HepG2 (cell line): ENCODE results near the gene AMZ1. TPM values are rescaled to one million over a fixed set of nuclear protein-coding genes. Genes with fewer than 3 reads are reported as not detected.
A peak's percentile ranks its signal among the peaks of the same experiment; 100 is the strongest.

Source experiments
- DNMT1 ChIP-seq: sonication (generic); formaldehyde crosslinking; IDR thresholded peaks from 2 replicates; pipeline ENCODE4 v1.5.1; 2020; ENCODE audit warnings: mild to moderate bottlenecking, missing genetic modification reagents
- FOXP1 ChIP-seq, 2 experiments: fragments of 450-650 bp in 1 of 2; IDR thresholded peaks; 2 replicates each; pipeline ENCODE4 v1.6.1; 2017 to 2018; ENCODE audit warnings: antibody characterized with exemption in 1 of 2
- MAF1 ChIP-seq: sonication (generic); formaldehyde crosslinking; IDR thresholded peaks from 2 replicates; pipeline ENCODE4 v1.5.0; 2020; ENCODE audit warnings: missing genetic modification reagents, borderline replicate concordance
- MYNN ChIP-seq: sonication (generic); formaldehyde crosslinking; IDR thresholded peaks from 2 replicates; pipeline ENCODE4 v1.4.0; 2020; ENCODE audit warnings: mild to moderate bottlenecking, low read depth, missing genetic modification reagents
- PPARG ChIP-seq: conservative IDR thresholded peaks from 2 replicates; pipeline ENCODE4 v1.6.1; 2016; ENCODE audit warnings: missing biosample characterization, missing genetic modification reagents
- SMAD1 ChIP-seq: sonication (generic); formaldehyde crosslinking; IDR thresholded peaks from 2 replicates; pipeline ENCODE4 v1.4.0; 2020; ENCODE audit warnings: missing genetic modification reagents, low read depth, mild to moderate bottlenecking, borderline replicate concordance
- TBX2 ChIP-seq: sonication (generic); formaldehyde crosslinking; IDR thresholded peaks from 2 replicates; pipeline ENCODE4 v1.5.0; 2020; ENCODE audit warnings: missing genetic modification reagents, mild to moderate bottlenecking, borderline replicate concordance
- TMF1 ChIP-seq: sonication (generic); formaldehyde crosslinking; IDR thresholded peaks from 2 replicates; pipeline ENCODE4 v1.8.1; 2022; ENCODE audit warnings: low read depth, missing genetic modification reagents
- U2AF1 ChIP-seq: fragments of 200-400 bp; formaldehyde crosslinking; optimal IDR thresholded peaks from 2 replicates; pipeline ENCODE3; 2017; ENCODE audit warnings: mild to moderate bottlenecking, low read depth, low read length
- ZBTB38 ChIP-seq: sonication (generic); formaldehyde crosslinking; IDR thresholded peaks from 2 replicates; pipeline ENCODE4 v1.5.1; 2020; ENCODE audit warnings: mild to moderate bottlenecking, missing genetic modification reagents
- ZNF30 ChIP-seq: sonication (generic); formaldehyde crosslinking; IDR thresholded peaks from 2 replicates; pipeline ENCODE4 v1.5.0; 2020; ENCODE audit warnings: mild to moderate bottlenecking, missing genetic modification reagents
- ZNF724P ChIP-seq: sonication (generic); formaldehyde crosslinking; IDR thresholded peaks from 2 replicates; pipeline ENCODE4 v1.8.0; 2022; ENCODE audit warnings: missing genetic modification reagents, borderline replicate concordance
- ZSCAN21 ChIP-seq: sonication (generic); formaldehyde crosslinking; IDR thresholded peaks from 2 replicates; pipeline ENCODE4 v1.8.0; 2022; ENCODE audit warnings: mild to moderate bottlenecking, missing genetic modification reagents, moderate library complexity, borderline replicate concordance
- polyA plus RNA-seq, 8 experiments: library from polyadenylated mRNA; depleted of rRNA in 3 of 8; stranded (reverse) in 7 of 8; unstranded in 1 of 8; fragments of >200 nt; fragmentation: Illumina TruSeq in 4 of 8; extraction: Trizol in 4 of 8; gene quantifications; 2 replicates each; pipeline versions ENCODE4 v1.2.1 to v1.2.3, GENCODE V29; 2011 to 2016; ENCODE audit warnings: low read depth in 4 of 8, missing spikeins in 1 of 8, mixed read lengths in 1 of 8; ENCODE audit not compliant: insufficient read depth in 1 of 8
- total RNA-seq, 5 experiments: library from RNA; depleted of rRNA; stranded (reverse); fragments of >200 nt; fragmentation: Illumina TruSeq; extraction: Trizol; gene quantifications; 2 replicates each; pipeline ENCODE4 v1.2.3, GENCODE V29; 2016; ENCODE audit warnings: low read depth in 1 of 5
- TF ChIP-seq, protein P1 (sequence below): IDR thresholded peaks from 2 replicates; pipeline ENCODE4 v1.6.1; 2016
- TF ChIP-seq, protein P2 (sequence below): sonication (generic); formaldehyde crosslinking; IDR thresholded peaks from 2 replicates; pipeline ENCODE4 v1.5.0; 2020; ENCODE audit warnings: mild to moderate bottlenecking, missing genetic modification reagents
- TF ChIP-seq, protein P3 (sequence below): sonication (generic); formaldehyde crosslinking; IDR thresholded peaks from 2 replicates; pipeline ENCODE4 v1.8.1; 2022; ENCODE audit warnings: low read depth, mild to moderate bottlenecking, missing genetic modification reagents
- TF ChIP-seq, protein P4 (sequence below), 2 experiments: fragments of 450-650 bp in 1 of 2; sonication (generic) in 1 of 2; formaldehyde crosslinking; IDR thresholded peaks; 2 replicates each; pipeline versions ENCODE4 v1.5.0 to v1.8.0; 2020 to 2022; ENCODE audit warnings: mild to moderate bottlenecking in 1 of 2, missing genetic modification reagents in 1 of 2
- TF ChIP-seq, protein P5 (sequence below): sonication (generic); formaldehyde crosslinking; IDR thresholded peaks from 2 replicates; pipeline ENCODE4 v1.9.0; 2022; ENCODE audit warnings: missing genetic modification reagents, mild to moderate bottlenecking, borderline replicate concordance

The AMZ1 gene
- total and polyA plus RNA-seq, 2 of the 13 experiments (the other 11 are each of a cell fraction or from before 2014, with no cell fraction given) = 0.03 TPM; not detected in 1

DNA sequence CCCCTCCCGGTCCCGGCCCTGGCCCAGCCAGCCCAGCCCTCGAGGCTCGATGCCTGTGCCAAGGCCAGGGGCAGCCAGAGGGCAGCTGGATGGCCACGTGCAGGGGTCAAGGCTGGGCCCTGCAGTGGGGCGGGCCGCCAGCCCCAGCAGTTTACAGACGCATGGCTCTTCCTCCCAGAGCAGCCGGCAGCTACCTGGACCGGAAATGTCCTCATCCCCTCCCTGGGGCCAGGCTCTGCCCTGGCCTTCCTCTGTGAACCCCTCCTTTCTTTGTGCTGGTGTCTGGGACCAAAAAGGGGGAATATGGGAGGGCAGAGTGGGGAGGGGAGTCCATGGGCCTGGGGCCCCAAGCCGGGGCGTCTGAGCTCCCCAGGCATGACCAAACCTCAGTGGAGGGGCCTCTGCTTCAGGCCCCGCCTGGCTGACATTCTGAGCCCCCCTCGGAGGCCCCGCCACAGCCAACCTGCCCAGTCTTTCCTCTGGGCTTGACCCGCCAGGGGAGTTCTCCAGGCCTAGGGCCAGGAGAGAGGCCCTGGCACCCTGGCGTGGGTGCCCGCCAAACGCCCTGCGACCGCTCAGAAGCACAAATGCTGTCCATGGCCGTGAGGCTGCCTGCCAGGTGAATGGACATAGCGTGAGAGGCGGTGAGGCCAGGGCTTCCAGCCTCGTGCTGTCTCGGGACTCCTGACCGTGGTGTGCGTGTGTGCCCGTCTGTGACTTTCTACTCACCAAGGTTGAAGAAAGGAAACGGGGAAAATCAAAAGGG is 24.7 kb upstream of the AMZ1 start (continued):
- TF ChIP-seq ZSCAN21 (CRISPR knock-in tag) (peak; percentile 96), ZNF30 (no peak), ZNF724P (CRISPR knock-in tag) (peak; percentile 75; the same call in 1 of the 2 replicates), SMAD1 (CRISPR knock-in tag) (peak; percentile 52; the same call in 1 of the 2 replicates), U2AF1 (no peak), DNMT1 (CRISPR knock-in tag) (0 out of 2 replicates have a peak, but pooled peaks have one; percentile 40), MAF1 (CRISPR knock-in tag) (0 out of 2 replicates have a peak, but pooled peaks have one; percentile 70), PPARG (peak; percentile 81), MYNN (CRISPR knock-in tag) (0 out of 2 replicates have a peak, but pooled peaks have one; percentile 77), TBX2 (CRISPR knock-in tag) (peak; percentile 95), TMF1 (CRISPR knock-in tag) (peak; percentile 81; the same call in 1 of the 2 replicates), FOXP1 (IDR thresholded peaks at IDR 0.05) (no peak), FOXP1 (CRISPR knock-in tag; IDR thresholded peaks at IDR 0.05) (peak; percentile 55), ZBTB38 (peak; percentile 84)
- TF ChIP-seq, protein P1, sequence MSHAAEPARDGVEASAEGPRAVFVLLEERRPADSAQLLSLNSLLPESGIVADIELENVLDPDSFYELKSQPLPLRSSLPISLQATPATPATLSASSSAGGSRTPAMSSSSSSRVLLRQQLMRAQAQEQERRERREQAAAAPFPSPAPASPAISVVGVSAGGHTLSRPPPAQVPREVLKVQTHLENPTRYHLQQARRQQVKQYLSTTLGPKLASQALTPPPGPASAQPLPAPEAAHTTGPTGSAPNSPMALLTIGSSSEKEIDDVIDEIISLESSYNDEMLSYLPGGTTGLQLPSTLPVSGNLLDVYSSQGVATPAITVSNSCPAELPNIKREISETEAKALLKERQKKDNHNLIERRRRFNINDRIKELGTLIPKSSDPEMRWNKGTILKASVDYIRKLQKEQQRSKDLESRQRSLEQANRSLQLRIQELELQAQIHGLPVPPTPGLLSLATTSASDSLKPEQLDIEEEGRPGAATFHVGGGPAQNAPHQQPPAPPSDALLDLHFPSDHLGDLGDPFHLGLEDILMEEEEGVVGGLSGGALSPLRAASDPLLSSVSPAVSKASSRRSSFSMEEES = peak; percentile 91
- TF ChIP-seq, protein P2, sequence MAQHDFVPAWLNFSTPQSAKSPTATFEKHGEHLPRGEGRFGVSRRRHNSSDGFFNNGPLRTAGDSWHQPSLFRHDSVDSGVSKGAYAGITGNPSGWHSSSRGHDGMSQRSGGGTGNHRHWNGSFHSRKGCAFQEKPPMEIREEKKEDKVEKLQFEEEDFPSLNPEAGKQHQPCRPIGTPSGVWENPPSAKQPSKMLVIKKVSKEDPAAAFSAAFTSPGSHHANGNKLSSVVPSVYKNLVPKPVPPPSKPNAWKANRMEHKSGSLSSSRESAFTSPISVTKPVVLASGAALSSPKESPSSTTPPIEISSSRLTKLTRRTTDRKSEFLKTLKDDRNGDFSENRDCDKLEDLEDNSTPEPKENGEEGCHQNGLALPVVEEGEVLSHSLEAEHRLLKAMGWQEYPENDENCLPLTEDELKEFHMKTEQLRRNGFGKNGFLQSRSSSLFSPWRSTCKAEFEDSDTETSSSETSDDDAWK = no peak
- TF ChIP-seq, protein P3, sequence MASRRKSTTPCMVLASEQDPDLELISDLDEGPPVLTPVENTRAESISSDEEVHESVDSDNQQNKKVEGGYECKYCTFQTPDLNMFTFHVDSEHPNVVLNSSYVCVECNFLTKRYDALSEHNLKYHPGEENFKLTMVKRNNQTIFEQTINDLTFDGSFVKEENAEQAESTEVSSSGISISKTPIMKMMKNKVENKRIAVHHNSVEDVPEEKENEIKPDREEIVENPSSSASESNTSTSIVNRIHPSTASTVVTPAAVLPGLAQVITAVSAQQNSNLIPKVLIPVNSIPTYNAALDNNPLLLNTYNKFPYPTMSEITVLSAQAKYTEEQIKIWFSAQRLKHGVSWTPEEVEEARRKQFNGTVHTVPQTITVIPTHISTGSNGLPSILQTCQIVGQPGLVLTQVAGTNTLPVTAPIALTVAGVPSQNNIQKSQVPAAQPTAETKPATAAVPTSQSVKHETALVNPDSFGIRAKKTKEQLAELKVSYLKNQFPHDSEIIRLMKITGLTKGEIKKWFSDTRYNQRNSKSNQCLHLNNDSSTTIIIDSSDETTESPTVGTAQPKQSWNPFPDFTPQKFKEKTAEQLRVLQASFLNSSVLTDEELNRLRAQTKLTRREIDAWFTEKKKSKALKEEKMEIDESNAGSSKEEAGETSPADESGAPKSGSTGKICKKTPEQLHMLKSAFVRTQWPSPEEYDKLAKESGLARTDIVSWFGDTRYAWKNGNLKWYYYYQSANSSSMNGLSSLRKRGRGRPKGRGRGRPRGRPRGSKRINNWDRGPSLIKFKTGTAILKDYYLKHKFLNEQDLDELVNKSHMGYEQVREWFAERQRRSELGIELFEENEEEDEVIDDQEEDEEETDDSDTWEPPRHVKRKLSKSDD = peak; percentile 64; the same call in 1 of the 2 replicates
- TF ChIP-seq, protein P4, sequence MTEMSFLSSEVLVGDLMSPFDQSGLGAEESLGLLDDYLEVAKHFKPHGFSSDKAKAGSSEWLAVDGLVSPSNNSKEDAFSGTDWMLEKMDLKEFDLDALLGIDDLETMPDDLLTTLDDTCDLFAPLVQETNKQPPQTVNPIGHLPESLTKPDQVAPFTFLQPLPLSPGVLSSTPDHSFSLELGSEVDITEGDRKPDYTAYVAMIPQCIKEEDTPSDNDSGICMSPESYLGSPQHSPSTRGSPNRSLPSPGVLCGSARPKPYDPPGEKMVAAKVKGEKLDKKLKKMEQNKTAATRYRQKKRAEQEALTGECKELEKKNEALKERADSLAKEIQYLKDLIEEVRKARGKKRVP (CRISPR knock-in tag; IDR thresholded peaks at IDR 0.05) = peak in 1 of 2 experiments; percentile 82; a peak in 2 of 4 replicates
- TF ChIP-seq, protein P5, sequence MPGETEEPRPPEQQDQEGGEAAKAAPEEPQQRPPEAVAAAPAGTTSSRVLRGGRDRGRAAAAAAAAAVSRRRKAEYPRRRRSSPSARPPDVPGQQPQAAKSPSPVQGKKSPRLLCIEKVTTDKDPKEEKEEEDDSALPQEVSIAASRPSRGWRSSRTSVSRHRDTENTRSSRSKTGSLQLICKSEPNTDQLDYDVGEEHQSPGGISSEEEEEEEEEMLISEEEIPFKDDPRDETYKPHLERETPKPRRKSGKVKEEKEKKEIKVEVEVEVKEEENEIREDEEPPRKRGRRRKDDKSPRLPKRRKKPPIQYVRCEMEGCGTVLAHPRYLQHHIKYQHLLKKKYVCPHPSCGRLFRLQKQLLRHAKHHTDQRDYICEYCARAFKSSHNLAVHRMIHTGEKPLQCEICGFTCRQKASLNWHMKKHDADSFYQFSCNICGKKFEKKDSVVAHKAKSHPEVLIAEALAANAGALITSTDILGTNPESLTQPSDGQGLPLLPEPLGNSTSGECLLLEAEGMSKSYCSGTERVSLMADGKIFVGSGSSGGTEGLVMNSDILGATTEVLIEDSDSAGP (CRISPR knock-in tag) = peak; percentile 88
